Measurements from ENCODE around the gene PAPLN.
"Not testable (repeated sequence)": the region's sequence is repeated elsewhere in the genome, so short reads cannot be mapped to it uniquely, and the experiment has no call there.

DNA sequence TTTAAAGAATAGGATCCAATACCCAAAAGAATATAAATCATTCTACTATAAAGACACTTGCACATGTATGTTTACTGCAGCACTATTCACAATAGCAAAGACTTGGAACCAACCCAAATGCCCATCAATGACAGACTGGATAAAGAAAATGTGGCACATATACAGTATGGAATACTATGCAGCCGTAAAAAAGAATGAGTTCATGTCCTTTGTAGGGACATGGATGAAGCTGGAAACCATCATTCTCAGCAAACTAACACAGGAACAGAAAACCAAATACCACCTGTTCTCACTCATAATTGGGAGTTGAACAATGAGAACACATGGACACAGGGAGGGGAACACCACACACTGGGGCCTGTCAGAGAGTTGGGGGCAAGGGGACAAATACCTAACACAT lies 71.9 kb downstream of the PAPLN start:
- not testable (repeated sequence) for TF ChIP-seq POLR2AphosphoS5 (IDR thresholded peaks at IDR 0.05; ENCODE audit: low read depth, low read length); TAF1 (IDR thresholded peaks at IDR 0.05; ENCODE audit: borderline replicate concordance, low read depth, low read length); POLR2A (IDR thresholded peaks at IDR 0.05; ENCODE audit: low read depth, low read length)

Data from GM12892 (cell line).